Brain microvascular endothelial cell (primary cell): ENCODE data around the gene MAP3K5.

Source experiments
- DNase-seq: peaks from one replicate; pipeline ENCODE4 v3.0.0-alpha.2; 2020
- H3K27ac ChIP-seq: fragments of 250-450 bp; sonication (Bioruptor Pico); 2 replicates; pipeline ENCODE4 v1.5.1; 2020; ENCODE audit warnings: mild to moderate bottlenecking, moderate library complexity
- H3K27me3 ChIP-seq: fragments of 250-450 bp; sonication (Bioruptor Pico); replicated peaks from 2 replicates; pipeline ENCODE4 v1.5.1; 2020; ENCODE audit warnings: mild to moderate bottlenecking
- H3K36me3 ChIP-seq: fragments of 250-450 bp; sonication (Bioruptor Pico); replicated peaks from 2 replicates; pipeline ENCODE4 v1.5.1; 2020; ENCODE audit warnings: mild to moderate bottlenecking
- H3K4me3 ChIP-seq: 2 replicates; pipeline ENCODE4 v1.5.1; 2011; ENCODE audit warnings: low read depth, mild to moderate bottlenecking, control low read depth, low read length, moderate library complexity
- in situ Hi-C: cut with HindIII; loops from 2 replicates; pipeline ENCODE4 v1.10.0; 2017; ENCODE audit warnings: low sequenced_read_pairs, low pct_ligation_motif_present
- TF ChIP-seq, protein P1 (sequence below): IDR thresholded peaks from 2 replicates; pipeline ENCODE4 v1.5.1; 2011; ENCODE audit warnings: low read depth, mild to moderate bottlenecking, moderate library complexity, low read length, control low read depth, inconsistent platforms; ENCODE audit errors: missing control alignments

The MAP3K5 gene, protein sequence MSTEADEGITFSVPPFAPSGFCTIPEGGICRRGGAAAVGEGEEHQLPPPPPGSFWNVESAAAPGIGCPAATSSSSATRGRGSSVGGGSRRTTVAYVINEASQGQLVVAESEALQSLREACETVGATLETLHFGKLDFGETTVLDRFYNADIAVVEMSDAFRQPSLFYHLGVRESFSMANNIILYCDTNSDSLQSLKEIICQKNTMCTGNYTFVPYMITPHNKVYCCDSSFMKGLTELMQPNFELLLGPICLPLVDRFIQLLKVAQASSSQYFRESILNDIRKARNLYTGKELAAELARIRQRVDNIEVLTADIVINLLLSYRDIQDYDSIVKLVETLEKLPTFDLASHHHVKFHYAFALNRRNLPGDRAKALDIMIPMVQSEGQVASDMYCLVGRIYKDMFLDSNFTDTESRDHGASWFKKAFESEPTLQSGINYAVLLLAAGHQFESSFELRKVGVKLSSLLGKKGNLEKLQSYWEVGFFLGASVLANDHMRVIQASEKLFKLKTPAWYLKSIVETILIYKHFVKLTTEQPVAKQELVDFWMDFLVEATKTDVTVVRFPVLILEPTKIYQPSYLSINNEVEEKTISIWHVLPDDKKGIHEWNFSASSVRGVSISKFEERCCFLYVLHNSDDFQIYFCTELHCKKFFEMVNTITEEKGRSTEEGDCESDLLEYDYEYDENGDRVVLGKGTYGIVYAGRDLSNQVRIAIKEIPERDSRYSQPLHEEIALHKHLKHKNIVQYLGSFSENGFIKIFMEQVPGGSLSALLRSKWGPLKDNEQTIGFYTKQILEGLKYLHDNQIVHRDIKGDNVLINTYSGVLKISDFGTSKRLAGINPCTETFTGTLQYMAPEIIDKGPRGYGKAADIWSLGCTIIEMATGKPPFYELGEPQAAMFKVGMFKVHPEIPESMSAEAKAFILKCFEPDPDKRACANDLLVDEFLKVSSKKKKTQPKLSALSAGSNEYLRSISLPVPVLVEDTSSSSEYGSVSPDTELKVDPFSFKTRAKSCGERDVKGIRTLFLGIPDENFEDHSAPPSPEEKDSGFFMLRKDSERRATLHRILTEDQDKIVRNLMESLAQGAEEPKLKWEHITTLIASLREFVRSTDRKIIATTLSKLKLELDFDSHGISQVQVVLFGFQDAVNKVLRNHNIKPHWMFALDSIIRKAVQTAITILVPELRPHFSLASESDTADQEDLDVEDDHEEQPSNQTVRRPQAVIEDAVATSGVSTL (N-terminal part only)

DNA sequence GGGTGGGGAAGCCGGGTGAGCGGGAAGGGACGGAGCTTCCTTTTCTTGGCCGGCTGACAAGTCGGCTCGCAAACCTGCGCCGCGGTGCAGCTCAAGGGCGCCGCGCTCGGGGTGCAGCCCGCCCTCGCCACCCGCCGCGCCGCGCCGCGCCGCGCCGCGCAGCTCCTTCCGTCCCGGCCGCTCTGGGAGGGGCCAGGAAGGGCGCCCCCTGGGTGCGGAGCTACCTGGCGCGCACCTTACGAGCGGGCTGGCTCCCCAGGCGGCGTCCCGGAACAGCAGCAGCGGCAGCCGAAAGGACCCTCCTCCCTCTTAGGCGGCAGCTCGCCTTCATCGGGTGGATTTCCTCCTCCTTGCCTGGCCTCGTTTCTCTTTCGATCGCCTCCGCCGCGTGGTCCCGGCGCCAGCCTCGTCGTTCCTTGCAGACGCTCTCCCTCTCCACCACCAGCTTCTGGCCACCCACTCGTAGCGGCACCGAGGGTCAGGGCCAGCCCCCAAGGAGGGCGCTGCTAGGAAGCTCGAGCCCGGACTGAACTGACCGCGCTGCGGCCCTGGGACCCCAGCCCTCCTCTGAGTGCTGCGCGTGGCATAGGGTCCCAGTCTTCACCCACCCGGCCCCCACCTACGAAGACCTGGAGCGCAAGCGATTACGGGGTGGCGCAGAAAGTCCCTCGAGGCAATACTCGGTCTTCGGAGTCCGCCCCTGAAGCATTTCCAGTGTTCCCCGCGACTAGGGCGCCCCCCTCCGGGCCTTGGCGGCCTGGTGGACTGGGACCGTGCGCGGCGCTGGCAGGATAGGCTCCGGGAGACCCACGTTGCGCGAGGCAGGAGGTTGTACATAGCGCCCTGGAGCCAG lies at the start of gene MAP3K5:
Gene MAP3K5, minus strand, starts transcription at position 68 of the 853 bp plus-strand sequence. CDS start 320 bp downstream, outside the sequence.
- H3K36me3 ChIP-seq: no peaks in the 10 kb centered on the region
- TF ChIP-seq, protein P1, sequence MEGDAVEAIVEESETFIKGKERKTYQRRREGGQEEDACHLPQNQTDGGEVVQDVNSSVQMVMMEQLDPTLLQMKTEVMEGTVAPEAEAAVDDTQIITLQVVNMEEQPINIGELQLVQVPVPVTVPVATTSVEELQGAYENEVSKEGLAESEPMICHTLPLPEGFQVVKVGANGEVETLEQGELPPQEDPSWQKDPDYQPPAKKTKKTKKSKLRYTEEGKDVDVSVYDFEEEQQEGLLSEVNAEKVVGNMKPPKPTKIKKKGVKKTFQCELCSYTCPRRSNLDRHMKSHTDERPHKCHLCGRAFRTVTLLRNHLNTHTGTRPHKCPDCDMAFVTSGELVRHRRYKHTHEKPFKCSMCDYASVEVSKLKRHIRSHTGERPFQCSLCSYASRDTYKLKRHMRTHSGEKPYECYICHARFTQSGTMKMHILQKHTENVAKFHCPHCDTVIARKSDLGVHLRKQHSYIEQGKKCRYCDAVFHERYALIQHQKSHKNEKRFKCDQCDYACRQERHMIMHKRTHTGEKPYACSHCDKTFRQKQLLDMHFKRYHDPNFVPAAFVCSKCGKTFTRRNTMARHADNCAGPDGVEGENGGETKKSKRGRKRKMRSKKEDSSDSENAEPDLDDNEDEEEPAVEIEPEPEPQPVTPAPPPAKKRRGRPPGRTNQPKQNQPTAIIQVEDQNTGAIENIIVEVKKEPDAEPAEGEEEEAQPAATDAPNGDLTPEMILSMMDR: peak; percentile 93
- no peaks in the 10 kb centered on the region for H3K27me3 ChIP-seq
- DNase-seq: peak; percentile 86
- H3K4me3 ChIP-seq: peak within 1 kb of the TSS; percentile 91
- in situ Hi-C loops: no loop called here
- peak within 1 kb of the TSS; percentile 69 for H3K27ac ChIP-seq

DNA sequence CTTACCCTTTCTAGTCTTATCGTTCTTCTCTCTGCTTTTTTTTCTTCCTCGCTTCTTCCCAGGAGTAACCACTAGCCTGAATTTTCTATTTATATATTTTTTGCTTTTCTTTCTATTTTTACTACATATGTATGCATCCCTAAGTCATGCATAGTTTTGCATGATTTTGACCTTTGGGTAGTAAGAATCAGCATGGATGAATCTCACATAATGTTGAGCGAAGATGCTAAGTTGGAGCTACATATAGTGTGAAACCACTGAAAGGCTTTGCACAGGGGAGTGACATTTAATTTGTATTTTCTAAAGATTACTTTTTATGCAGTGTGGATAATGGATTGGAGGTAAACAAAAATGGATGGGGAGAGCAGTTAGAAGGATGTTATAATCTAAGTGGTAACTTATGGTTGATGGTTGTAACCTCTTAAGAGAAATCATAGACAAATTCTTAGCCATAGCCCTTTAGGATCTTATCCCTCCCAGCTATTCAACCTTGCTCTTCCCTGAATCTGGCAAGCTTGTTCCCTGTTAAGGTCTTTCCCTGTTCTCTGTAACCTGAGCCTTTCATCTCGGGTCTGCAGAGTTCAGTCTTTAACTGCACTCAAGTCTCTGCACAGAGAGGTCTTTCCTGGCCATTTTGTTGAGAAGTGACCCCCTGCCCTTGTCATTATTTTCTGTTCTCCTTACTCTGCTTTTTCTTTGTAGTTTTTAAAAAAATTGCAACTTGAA lies 48.2 kb upstream of the MAP3K5 start:
- no peak for DNase-seq
- no peaks in the 10 kb centered on the region for H3K27me3 ChIP-seq
- H3K27ac ChIP-seq: no peak overlapping the region
- TF ChIP-seq, protein P1: no peak
- no peak overlapping the region for H3K4me3 ChIP-seq
- H3K36me3 ChIP-seq: no peaks in the 10 kb centered on the region
- in situ Hi-C loops: no loop called here

DNA sequence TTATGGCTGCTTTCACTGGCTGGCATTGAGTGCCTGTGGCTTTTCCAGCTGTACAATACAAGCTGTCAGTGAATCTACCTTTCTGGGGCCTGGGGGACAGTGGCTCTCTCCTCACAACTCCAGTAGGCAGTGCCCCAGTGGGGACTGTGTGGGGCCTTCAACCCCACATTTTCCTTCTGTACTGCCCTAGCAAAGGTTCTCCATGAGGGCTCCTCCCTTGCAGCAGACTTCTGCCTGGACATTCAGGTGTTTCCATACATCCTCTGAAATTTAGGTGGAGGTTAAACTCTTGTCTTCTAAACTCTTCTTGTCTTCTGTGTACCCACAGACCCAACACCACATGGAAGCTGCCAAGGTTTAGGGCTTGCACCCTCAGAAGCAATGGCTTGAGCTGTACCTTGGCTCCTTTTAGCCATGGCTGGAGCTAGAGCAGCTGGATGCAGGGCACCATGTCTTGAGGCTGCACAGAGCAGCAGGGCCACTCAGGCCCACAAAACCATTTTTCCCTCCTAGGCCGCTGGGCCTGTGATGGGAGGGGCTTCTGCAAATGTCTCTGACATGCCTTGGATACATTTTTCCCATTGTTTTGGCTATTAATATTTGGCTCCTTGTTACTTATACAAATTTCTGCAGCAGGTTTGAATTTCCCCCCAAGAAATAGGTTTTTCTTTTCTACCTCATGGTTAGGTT lies 39.7 kb upstream of the MAP3K5 start:
- DNase-seq: no peak
- in situ Hi-C loops: no loop called here
- TF ChIP-seq, protein P1: no peak
- Histone ChIP-seq H3K4me3 (no peak overlapping the region), H3K36me3 (peaks cover 12% of the 10 kb centered on the region), H3K27me3 (no peaks in the 10 kb centered on the region), H3K27ac (no peak overlapping the region)

DNA sequence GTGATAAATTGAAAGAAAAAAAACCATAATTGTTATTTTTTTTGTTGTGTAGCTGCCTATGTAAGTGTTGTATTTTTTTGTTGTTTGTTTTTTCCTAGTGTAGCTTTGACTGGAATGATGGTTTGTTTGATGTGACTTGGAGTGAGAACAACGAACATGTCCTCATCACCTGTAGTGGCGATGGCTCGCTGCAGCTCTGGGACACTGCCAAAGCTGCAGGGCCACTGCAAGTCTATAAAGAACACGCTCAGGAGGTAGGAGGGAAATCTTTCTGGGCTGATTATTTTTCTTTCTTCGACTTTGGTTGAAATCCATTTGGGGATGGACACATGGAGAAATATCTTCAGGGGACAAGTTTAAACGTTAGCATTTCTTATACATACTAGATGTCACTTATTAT lies 33.9 kb upstream of the MAP3K5 start:
- in situ Hi-C loops: no loop called here
- no peak for DNase-seq
- Histone ChIP-seq H3K36me3 (peaks cover 7% of the 10 kb centered on the region), H3K4me3 (no peak overlapping the region), H3K27ac (no peak overlapping the region), H3K27me3 (no peaks in the 10 kb centered on the region)
- TF ChIP-seq, protein P1: no peak
